ENCODE results near the gene SCUBE3.

The SCUBE3 gene

GRCh38 chr6:35167505-35167904, 46.3 kb upstream of the SCUBE3 start:
- TF ChIP-seq, protein P1, sequence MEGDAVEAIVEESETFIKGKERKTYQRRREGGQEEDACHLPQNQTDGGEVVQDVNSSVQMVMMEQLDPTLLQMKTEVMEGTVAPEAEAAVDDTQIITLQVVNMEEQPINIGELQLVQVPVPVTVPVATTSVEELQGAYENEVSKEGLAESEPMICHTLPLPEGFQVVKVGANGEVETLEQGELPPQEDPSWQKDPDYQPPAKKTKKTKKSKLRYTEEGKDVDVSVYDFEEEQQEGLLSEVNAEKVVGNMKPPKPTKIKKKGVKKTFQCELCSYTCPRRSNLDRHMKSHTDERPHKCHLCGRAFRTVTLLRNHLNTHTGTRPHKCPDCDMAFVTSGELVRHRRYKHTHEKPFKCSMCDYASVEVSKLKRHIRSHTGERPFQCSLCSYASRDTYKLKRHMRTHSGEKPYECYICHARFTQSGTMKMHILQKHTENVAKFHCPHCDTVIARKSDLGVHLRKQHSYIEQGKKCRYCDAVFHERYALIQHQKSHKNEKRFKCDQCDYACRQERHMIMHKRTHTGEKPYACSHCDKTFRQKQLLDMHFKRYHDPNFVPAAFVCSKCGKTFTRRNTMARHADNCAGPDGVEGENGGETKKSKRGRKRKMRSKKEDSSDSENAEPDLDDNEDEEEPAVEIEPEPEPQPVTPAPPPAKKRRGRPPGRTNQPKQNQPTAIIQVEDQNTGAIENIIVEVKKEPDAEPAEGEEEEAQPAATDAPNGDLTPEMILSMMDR (IDR thresholded peaks at IDR 0.05; ENCODE audit: low read depth, low read length), result no peak
- no peak for DNase-seq (ENCODE audit: low read depth in 2 of 2)
- no peak overlapping the region for H3K4me3 ChIP-seq (replicated peaks in 1 of 2; ENCODE audit: low read depth in 2 of 2, low read length in 2 of 2)

- H3K4me3 ChIP-seq (replicated peaks in 1 of 2; ENCODE audit: low read depth in 2 of 2, low read length in 2 of 2), result no peak overlapping the region
- TF ChIP-seq, protein P1 (IDR thresholded peaks at IDR 0.05; ENCODE audit: low read depth, low read length), result no peak
- DNase-seq (ENCODE audit: low read depth in 2 of 2), result no peak
Measured at GRCh38 chr6:35168461-35168861, 45.3 kb upstream of the SCUBE3 start.

- no peak overlapping the region for H3K4me3 ChIP-seq (replicated peaks in 1 of 2; ENCODE audit: low read depth in 2 of 2, low read length in 2 of 2)
- peak in 1 of 2 donors; percentile 85 for DNase-seq (ENCODE audit: low read depth in 2 of 2)
- TF ChIP-seq, protein P1 (IDR thresholded peaks at IDR 0.05; ENCODE audit: low read depth, low read length), result no peak
Measured at GRCh38 chr6:35170166-35170565, 43.6 kb upstream of the SCUBE3 start.

GRCh38 chr6:35170891-35171290, 42.9 kb upstream of the SCUBE3 start:
- TF ChIP-seq, protein P1 (IDR thresholded peaks at IDR 0.05; ENCODE audit: low read depth, low read length), result no peak
- no peak for DNase-seq (ENCODE audit: low read depth in 2 of 2)
- H3K4me3 ChIP-seq (replicated peaks in 1 of 2; ENCODE audit: low read depth in 2 of 2, low read length in 2 of 2), result no peak overlapping the region

- TF ChIP-seq, protein P1 (IDR thresholded peaks at IDR 0.05; ENCODE audit: low read depth, low read length), result no peak
- no peak for DNase-seq (ENCODE audit: low read depth in 2 of 2)
- H3K4me3 ChIP-seq (replicated peaks in 1 of 2; ENCODE audit: low read depth in 2 of 2, low read length in 2 of 2), result no peak overlapping the region
Measured at GRCh38 chr6:35173044-35173426, 40.7 kb upstream of the SCUBE3 start.

DNA sequence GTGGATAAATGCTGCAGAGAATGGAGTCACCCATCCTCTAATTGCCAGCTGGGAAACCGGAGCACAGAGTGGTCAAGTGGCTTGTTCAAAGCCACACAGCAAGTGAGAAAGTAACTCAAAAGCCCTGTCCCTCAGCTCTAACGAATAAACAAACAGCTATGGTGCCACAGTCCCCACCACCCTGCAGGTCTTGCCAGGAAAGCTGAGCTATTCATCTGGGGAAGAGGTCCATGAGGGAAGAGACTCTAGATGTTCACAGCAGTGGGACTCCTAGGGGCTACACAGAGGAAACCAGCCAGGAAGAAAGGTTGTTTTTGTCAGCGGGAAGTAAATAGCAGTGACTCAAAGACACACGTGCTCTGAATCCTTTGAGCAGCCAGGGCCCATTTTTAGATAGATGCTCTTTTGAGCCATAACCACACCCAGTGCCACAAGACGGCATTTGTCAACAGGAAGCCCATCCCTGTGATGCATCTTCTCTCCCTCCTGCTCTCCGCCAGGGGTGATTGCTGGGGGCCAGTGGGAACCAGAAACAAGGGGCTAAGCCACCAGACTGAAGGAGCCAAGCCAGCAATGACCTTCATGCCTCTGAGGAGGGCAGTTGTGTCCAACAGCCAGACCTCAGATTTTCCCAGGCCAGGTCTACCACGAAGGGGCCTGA, 40.2 kb upstream of the SCUBE3 start:
- H3K4me3 ChIP-seq (replicated peaks in 1 of 2; ENCODE audit: low read depth in 2 of 2, low read length in 2 of 2), result no peak overlapping the region
- TF ChIP-seq, protein P1 (IDR thresholded peaks at IDR 0.05; ENCODE audit: low read depth, low read length), result no peak
- DNase-seq (ENCODE audit: low read depth in 2 of 2), result peak in 1 of 2 donors; percentile 64

DNA sequence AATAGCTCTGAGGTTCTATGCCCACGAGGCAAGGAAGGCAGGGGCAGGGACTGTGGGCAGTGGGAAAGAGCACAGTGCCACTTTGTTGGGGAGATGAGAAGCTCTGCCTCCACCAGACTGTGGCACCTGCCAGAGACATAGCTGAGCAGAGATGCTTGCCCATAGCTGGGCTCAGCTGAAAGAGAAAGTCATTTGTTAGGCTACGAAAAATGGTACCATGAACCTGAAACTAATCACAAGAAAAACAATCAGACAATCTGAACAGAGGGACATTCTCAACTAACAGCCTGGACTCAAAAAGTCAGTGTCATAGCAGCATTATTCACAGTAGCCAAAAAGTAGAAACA, 39.7 kb upstream of the SCUBE3 start:
- TF ChIP-seq, protein P1 (IDR thresholded peaks at IDR 0.05; ENCODE audit: low read depth, low read length), result no peak
- H3K4me3 ChIP-seq (replicated peaks in 1 of 2; ENCODE audit: low read depth in 2 of 2, low read length in 2 of 2), result no peak overlapping the region
- DNase-seq (ENCODE audit: low read depth in 2 of 2), result no peak
